GM12872 (cell line): Measurements from ENCODE around the gene UPF3B.
A peak's percentile ranks its signal among the peaks of the same experiment; 100 is the strongest.

Experiments used
- TF ChIP-seq, protein P1 (sequence below): IDR thresholded peaks from 3 replicates; pipeline ENCODE4 v1.5.1; 2011; ENCODE audit warnings: low read depth, mild to moderate bottlenecking, low read length, moderate library complexity; ENCODE audit not compliant: insufficient read depth

UPF3B gene

DNA sequence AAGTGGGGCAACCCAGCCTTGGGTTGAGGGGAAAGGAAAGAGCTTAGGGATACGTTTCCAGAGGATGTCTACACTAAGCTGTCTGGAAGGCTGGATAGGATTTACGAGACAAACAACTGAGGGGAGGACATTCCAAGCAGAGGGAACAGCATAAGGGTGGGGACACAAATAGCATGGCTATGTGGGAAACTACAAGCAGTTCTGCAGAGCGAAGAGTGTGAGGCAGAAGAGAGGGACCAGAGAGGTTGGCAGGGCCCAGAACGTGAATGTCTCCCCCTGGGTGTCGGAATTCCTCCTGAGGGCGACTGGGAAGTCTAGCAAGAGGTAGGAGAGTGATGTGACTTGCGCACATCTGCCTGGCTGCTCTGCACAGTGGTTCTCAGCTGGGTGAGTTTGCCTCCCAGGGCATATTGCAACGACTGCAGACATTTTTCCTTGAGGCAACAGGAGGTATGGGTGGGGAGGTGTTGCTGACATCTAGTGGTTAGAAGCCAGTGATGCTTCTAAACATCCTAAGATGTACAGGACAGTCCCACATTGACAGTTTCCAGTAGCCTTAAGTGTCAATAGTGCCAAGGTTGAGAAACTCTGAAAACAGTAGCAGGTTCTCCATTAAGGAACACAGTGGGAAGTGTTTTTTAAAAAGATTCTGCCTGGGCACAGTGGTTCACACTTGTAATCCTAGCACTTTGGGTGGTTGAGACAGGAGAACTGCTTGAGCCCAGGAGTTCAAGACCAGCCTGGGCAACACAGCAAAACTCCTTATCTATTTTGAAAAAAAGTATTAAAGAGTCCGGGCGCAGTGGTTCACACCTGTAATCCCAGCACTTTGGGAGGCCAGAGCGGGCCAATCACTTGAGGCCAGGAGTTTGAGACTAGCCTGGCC, 28.0 kb upstream of the UPF3B start:
- TF ChIP-seq, protein P1, sequence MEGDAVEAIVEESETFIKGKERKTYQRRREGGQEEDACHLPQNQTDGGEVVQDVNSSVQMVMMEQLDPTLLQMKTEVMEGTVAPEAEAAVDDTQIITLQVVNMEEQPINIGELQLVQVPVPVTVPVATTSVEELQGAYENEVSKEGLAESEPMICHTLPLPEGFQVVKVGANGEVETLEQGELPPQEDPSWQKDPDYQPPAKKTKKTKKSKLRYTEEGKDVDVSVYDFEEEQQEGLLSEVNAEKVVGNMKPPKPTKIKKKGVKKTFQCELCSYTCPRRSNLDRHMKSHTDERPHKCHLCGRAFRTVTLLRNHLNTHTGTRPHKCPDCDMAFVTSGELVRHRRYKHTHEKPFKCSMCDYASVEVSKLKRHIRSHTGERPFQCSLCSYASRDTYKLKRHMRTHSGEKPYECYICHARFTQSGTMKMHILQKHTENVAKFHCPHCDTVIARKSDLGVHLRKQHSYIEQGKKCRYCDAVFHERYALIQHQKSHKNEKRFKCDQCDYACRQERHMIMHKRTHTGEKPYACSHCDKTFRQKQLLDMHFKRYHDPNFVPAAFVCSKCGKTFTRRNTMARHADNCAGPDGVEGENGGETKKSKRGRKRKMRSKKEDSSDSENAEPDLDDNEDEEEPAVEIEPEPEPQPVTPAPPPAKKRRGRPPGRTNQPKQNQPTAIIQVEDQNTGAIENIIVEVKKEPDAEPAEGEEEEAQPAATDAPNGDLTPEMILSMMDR, result peak; percentile 78

- TF ChIP-seq, protein P1, result no peak
Observed at GRCh38 chrX:119880076-119880475, 27.3 kb upstream of the UPF3B start.

DNA sequence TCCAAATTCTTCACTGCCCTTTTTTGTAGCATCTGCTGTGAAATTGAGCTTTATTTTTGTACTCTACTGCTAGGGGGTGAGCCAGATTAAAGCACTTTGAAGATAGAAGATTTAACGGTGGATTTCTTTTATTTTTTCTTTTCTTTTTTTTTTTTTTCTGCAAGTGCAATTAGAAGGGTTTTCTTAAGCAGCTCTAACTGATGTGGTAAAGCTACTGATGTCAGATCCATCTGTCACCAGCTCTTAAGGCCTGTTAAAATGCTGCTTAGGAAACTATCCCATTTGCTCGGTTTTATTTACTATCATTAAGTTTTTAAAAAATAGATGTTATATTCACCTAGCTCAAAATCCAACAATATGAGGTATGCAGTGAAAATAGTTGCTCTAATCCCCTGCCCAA, 26.0 kb upstream of the UPF3B start:
- TF ChIP-seq, protein P1, result no peak

DNA sequence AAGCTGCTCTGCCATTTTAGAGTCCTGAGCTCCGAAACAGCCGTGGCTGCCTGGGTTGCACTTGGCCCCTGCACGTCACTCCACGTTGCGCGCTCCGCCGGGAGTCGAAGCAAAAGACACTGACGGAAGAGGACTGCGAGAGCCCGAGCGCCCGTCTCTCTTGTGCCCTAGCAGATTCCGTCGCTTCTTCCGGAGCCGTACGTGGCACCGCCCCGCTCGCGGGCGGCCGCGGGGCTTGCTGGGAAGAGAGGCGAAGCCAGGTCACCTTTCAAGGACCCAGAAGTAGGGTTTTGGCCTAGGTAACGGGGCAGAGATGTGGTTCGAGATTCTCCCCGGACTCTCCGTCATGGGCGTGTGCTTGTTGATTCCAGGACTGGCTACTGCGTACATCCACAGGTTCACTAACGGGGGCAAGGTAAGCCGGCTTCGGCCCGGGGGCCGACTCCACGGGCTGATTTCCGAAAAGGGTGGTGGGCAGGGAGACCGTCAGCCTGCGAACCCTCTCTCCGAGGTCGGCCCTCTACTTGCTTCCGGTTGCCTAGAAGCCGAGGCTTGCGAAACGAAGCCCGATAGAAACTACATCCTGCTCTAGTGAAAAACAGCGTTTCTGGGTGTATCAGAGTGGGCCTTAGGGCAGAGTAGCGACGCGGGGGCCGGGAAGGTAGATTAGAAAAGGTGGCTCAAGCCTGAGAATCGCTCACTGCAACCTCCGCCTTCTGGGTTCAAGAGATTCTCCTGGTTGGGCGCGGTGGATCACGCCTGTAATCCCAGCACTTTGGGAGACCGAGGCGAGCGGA, 19.0 kb upstream of the UPF3B start, which contains the start of the genes NDUFA1 and RNF113A:
NDUFA1 (plus strand) TSS at position 234 of the 797 bp plus-strand sequence; CDS start at position 314, 80 bp downstream.
RNF113A (minus strand) TSS at position 135 of the 797 bp plus-strand sequence; CDS start at position 15, 120 bp downstream.
- TF ChIP-seq, protein P1, result no peak

DNA sequence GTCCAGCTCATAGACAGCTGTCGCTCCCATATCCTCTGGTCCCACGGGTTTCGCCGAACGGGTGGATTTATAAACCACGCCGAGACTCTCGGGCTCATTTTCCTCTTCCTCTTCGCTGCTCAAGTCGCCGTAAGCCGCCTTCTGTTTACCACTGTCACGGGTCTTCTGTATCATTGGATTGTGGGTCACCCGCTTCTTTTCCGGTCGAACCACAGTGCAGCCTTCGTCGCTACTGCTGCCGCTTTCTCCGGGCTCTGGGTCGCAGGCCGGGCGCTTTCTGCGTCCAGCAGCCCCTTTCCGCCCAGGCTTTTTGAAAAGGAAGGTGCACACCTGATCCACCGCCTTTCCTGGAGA, 18.5 kb upstream of the UPF3B start:
- TF ChIP-seq, protein P1, result no peak

DNA sequence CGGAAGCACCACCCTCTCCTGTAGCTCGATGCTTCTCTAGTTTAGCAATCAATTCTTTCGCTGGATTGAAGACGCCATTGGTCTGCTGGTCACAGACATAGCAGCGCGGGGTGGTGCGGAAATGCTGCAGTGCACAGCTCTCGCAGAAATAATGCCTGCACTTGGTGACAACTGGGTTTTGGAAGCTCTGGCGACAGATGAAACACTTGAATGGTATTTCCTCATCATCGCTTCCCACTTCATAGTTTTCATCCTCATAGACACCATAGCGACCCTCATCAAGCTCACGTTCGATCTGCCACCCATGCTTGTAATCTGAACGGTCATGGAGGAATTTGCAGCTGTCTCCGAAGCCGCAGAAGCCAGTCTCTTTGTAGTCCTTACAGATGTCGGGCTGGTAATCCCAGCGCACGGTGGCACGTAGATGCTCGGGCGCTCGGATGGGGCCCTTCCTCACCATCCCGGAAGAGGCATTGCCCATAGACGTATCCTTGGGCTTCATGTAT, 17.9 kb upstream of the UPF3B start:
- TF ChIP-seq, protein P1, result no peak

GRCh38 chrX:119853444-119853843, 681 bp upstream of the UPF3B start:
- TF ChIP-seq, protein P1, result no peak
